GM13976 (cell line): ENCODE data around the gene GPR4.
A peak's percentile ranks its signal among the peaks of the same experiment; 100 is the strongest.
"Not testable (repeated sequence)": the region's sequence is repeated elsewhere in the genome, so short reads cannot be mapped to it uniquely, and the experiment has no call there.

Experiments
- DNase-seq: peaks from one replicate; pipeline ENCODE4 v3.0.0; 2012; ENCODE audit warnings: low spot score
- in situ Hi-C: fragments of 300-500 bp; cut with MboI; formaldehyde crosslinking; loops from one replicate; pipeline ENCODE4 v1.12.0; 2022; ENCODE audit warnings: low sequenced_read_pairs, mixed read lengths, inconsistent platforms; ENCODE audit not compliant: unreplicated experiment
- TF ChIP-seq, protein P1 (sequence below): IDR thresholded peaks from 2 replicates; pipeline ENCODE4 v1.5.1; 2012; ENCODE audit warnings: borderline replicate concordance, mild to moderate bottlenecking; ENCODE audit not compliant: insufficient read depth; ENCODE audit errors: extremely low read depth, missing control alignments, control extremely low read depth

Gene GPR4

DNA sequence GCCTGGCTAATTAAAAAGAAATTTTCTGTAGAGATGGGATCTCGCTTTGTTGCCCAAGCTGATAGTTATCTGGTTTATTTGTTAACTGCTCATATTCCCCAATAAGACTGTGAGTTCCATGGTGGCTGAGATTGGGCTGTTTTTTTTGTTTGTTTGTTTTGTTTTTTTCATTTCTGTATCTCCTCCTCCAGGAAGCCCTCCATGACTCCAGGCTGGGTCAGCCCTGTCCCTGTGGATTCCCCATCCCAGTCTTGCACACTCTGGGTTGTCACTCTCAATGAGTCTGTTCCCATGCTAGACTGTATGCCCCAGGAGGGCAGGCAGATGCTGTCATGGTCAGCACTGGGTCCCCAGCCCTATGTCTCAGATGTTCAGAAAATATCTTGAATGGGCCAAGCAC is 34.3 kb upstream of the GPR4 start:
- in situ Hi-C loops, result no loop called here
- TF ChIP-seq, protein P1, sequence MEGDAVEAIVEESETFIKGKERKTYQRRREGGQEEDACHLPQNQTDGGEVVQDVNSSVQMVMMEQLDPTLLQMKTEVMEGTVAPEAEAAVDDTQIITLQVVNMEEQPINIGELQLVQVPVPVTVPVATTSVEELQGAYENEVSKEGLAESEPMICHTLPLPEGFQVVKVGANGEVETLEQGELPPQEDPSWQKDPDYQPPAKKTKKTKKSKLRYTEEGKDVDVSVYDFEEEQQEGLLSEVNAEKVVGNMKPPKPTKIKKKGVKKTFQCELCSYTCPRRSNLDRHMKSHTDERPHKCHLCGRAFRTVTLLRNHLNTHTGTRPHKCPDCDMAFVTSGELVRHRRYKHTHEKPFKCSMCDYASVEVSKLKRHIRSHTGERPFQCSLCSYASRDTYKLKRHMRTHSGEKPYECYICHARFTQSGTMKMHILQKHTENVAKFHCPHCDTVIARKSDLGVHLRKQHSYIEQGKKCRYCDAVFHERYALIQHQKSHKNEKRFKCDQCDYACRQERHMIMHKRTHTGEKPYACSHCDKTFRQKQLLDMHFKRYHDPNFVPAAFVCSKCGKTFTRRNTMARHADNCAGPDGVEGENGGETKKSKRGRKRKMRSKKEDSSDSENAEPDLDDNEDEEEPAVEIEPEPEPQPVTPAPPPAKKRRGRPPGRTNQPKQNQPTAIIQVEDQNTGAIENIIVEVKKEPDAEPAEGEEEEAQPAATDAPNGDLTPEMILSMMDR, result no peak
- DNase-seq, result no peak

DNA sequence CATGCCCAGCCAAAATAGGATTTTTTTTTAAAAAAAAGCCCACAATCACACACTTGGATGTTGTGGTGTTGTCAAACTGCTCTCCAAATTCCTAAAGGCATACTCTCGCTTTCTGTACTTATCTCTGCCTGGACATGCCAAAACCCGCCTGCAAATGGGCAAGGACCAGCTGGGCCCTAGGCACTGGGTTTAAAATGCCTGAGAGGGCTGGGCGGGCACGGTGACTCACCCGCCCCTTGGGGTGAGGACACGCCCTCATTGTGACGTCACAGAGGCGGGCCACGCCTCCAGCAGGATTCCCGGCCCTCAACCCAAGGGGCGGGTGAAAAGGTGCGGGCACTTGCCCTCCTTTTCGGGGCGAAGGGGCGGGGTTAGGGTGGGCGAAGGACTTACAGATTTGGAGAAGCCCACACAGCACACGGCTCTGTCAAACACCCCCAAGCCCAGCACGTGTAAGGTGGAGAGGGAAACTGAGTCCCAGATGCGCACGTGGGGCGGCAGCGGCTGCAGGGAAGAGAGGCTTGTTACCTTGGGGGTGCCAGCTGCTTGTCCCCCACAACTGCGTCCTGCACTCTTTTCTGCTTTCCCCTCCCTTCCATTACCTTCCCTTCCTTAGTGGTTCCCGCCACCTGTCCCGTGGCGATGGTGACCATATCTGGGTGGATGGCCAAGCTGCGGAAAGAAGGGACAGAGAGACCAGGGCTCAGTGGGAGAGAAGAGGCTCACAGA is 30.6 kb upstream of the GPR4 start:
- in situ Hi-C loops, result no loop called here
- peak; percentile 61 for DNase-seq
- TF ChIP-seq, protein P1, result no peak

DNA sequence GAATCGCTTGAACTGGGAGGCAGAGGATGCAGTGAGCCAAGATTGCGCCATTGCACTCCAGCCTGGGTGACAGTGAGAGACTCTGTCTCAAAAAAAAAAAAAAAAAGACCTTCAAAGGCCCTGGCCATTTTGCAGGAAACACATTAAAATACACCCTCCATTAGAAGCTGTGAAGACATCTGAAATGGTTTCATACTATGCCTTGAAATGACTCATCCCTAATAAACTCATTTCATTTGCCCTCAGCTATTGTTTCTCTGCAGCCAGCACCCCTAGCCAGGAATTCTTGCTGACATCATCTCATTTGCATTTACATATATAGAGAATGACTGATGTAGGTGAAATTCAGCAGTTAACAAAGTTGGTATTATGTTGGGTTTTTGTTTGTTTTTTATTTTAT is 28.5 kb upstream of the GPR4 start:
- TF ChIP-seq, protein P1, result no peak
- DNase-seq, result peak; percentile 73
- in situ Hi-C loops, result no loop called here

DNA sequence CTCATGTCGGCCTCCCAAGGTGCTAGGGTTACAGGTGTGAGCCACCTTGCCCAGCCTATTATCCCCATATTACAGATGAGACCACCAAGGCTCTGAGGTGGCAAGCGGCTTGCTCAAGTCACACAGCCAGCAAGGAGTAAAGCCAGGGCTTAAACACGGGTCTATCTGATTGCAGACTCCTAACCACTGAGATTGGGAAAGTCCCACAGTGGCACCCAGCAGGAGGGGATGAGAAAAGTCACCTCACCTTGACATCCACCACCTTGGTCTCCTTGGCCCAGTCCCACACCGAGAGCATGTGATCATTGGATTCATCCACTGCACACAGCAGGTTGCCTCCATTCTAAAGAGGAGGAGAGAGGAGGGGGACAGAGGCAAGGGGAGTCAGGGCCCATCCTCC is 27.7 kb upstream of the GPR4 start:
- in situ Hi-C loops, result no loop called here
- TF ChIP-seq, protein P1, result no peak
- no peak for DNase-seq

DNA sequence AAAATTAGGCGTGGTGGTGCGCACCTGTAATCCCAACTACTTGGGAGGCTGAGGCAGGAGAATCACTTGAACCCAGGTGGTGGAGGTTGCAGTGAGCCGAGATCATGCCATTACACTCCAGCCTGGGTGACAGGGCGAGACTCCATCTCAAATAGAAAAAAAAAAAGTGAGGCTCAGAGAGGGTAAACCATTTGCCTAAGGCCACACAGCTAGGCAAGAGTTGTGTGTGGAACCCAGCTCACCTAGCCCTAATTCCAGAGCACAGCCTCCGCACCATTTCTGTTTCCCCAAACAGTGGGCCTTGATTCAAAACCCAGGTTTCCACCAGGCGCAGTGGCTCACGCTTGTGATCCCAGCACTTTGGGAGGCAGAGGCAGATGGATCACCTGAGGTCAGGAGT is 26.2 kb upstream of the GPR4 start:
- in situ Hi-C loops, result not testable (repeated sequence)

DNA sequence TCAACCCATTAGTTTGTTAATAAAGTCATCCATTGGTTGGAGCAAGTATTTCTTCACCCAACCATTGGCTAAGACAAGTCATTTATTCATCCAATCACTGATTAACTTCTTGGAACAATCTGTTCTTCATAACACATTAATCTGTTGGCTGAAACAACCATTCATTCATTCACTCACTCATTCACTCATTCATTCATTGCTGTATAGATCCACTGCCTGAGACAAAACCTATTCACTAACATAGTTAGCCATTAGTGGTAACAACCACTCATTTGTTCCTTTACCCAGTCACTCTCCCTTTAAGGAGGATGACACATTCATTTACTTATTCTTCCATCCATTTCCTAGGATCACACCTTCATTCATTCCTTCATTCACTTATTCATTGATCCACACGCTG is 22.0 kb upstream of the GPR4 start:
- TF ChIP-seq, protein P1, result no peak
- DNase-seq, result no peak
- in situ Hi-C loops, result no loop called here

More for the DNA sequence above, 26.2 kb upstream of the GPR4 start:
- DNase-seq, result not testable (repeated sequence)

DNA sequence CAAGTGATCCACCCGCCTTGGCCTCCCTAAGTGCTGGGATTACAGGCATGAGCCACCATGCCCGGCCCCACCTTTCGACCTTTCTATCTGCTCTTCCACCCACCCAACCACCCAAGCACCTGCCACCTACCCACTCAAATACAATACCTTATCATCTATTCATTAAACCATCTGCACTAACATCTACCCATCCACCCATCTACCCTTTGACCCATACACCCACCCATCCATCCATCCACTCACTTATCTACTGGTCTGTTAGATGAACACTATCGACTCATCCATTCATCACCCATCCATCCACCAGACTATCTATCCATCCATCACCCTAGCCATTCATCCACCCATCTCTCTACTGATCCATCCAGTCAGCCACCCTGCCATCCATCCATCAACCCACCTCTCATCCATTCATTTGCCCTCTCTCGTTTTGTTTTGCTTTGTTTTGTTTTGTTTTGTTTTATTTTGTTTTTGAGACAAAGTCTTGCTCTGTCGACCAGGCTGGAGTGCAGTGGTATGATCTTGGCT is 20.0 kb upstream of the GPR4 start:
- DNase-seq, result no peak
- TF ChIP-seq, protein P1, result no peak
- in situ Hi-C loops, result no loop called here
